SW 1271 (cell line): ENCODE data around the gene ILF2.
A peak's percentile ranks its signal among the peaks of the same experiment; 100 is the strongest.
"Not testable (repeated sequence)": the region's sequence is repeated elsewhere in the genome, so short reads cannot be mapped to it uniquely, and the experiment has no call there.

Source experiments
- DNase-seq, 2 experiments: peaks; one replicate each; lab custom pipeline; 2025; lab: John Stamatoyannopoulos, UW

The ILF2 gene

GRCh38 chr1:153670859-153671627 lies at the start of gene ILF2:
ILF2 (minus strand) TSS chr1:153670993; CDS start chr1:153670922, 71 bp downstream.
- peak; percentile 94 to 98 for DNase-seq

- no peak for DNase-seq
Observed at GRCh38 chr1:153717330-153717729, 46.5 kb upstream of the ILF2 start.

- not testable (repeated sequence) for DNase-seq
Observed at GRCh38 chr1:153716211-153716610, 45.4 kb upstream of the ILF2 start.

GRCh38 chr1:153711026-153711425 lies 40.2 kb upstream of the ILF2 start:
- no peak for DNase-seq

- DNase-seq, result no peak
Observed at GRCh38 chr1:153705484-153705883, 34.7 kb upstream of the ILF2 start.

GRCh38 chr1:153699768-153700167 lies 29.0 kb upstream of the ILF2 start:
- DNase-seq, result no peak

GRCh38 chr1:153698923-153699714 lies 28.3 kb upstream of the ILF2 start:
- DNase-seq, result no peak

GRCh38 chr1:153698020-153698922 lies 27.5 kb upstream of the ILF2 start:
- no peak for DNase-seq

GRCh38 chr1:153697191-153698019 lies 26.6 kb upstream of the ILF2 start:
- DNase-seq, result no peak

GRCh38 chr1:153696741-153697140 lies 25.9 kb upstream of the ILF2 start:
- no peak for DNase-seq

- no peak for DNase-seq
Observed at GRCh38 chr1:153693466-153693865, 22.7 kb upstream of the ILF2 start.

GRCh38 chr1:153688736-153689328 lies 18.0 kb upstream of the ILF2 start:
- no peak for DNase-seq

- DNase-seq, result no peak
Observed at GRCh38 chr1:153688276-153688675, 17.5 kb upstream of the ILF2 start.

GRCh38 chr1:153687346-153688125 lies 16.7 kb upstream of the ILF2 start:
- DNase-seq, result no peak

- no peak for DNase-seq
Observed at GRCh38 chr1:153685544-153686340, 14.9 kb upstream of the ILF2 start.

GRCh38 chr1:153684892-153685291 lies 14.1 kb upstream of the ILF2 start:
- DNase-seq, result no peak

- DNase-seq, result no peak
Observed at GRCh38 chr1:153683854-153684253, 13.1 kb upstream of the ILF2 start.

- DNase-seq, result no peak
Observed at GRCh38 chr1:153682730-153683129, 11.9 kb upstream of the ILF2 start.

GRCh38 chr1:153680120-153680403 lies 9.3 kb upstream of the ILF2 start:
- DNase-seq, result no peak
